CD14-positive monocyte (primary cell): ENCODE measurements around the gene VTI1A. TPM values are rescaled to one million over a fixed set of nuclear protein-coding genes. Genes with fewer than 3 reads are reported as not detected.

Experiments
- DNase-seq, 3 donors: peaks; one replicate each; pipeline ENCODE4 v3.0.0-alpha.2; 2011 to 2022
- H2AFZ ChIP-seq: 2 replicates; pipeline ENCODE4 v1.6.0; 2012; ENCODE audit warnings: mild to moderate bottlenecking, low read depth, low read length, inconsistent platforms; ENCODE audit not compliant: insufficient read depth, poor library complexity, severe bottlenecking
- H3K27ac ChIP-seq, 2 donors: 1 replicate in 1 of 2; 2 replicates in 1 of 2; pipeline ENCODE4 v1.5.1; 2012 to 2013; ENCODE audit warnings: low read length in 2 of 2, control low read depth in 1 of 2, inconsistent platforms in 1 of 2, low read depth in 1 of 2, mild to moderate bottlenecking in 1 of 2
- H3K27me3 ChIP-seq, 2 donors: one replicate each; pipeline versions ENCODE4 v1.6.0 to v1.6.1; 2011 to 2013; ENCODE audit warnings: low read length in 2 of 2; ENCODE audit not compliant: control insufficient read depth in 2 of 2, insufficient read depth in 2 of 2
- H3K36me3 ChIP-seq, 2 donors: replicated peaks in 1 of 2; 1 replicate in 1 of 2; 2 replicates in 1 of 2; pipeline versions ENCODE4 v1.5.1 to v1.6.1; 2012 to 2013; ENCODE audit warnings: low read length in 2 of 2, control low read depth in 1 of 2, inconsistent platforms in 1 of 2, mild to moderate bottlenecking in 1 of 2; ENCODE audit not compliant: insufficient read depth in 2 of 2, control insufficient read depth in 1 of 2
- H3K4me1 ChIP-seq, 2 donors: 1 replicate in 1 of 2; 2 replicates in 1 of 2; pipeline versions ENCODE4 v1.5.1 to v1.6.1; 2012 to 2013; ENCODE audit warnings: low read length in 2 of 2, control low read depth in 1 of 2, inconsistent platforms in 1 of 2, mild to moderate bottlenecking in 1 of 2, moderate library complexity in 1 of 2; ENCODE audit not compliant: insufficient read depth in 2 of 2, control insufficient read depth in 1 of 2
- H3K4me2 ChIP-seq: replicated peaks from 2 replicates; pipeline ENCODE3; 2012; ENCODE audit warnings: low read length, moderate library complexity, mild to moderate bottlenecking; ENCODE audit not compliant: poor library complexity, severe bottlenecking; ENCODE audit errors: extremely low read depth
- H3K4me3 ChIP-seq, 3 experiments: fragments of 200-600 bp in 1 of 3; sonication (generic) in 1 of 3; replicated peaks in 1 of 3; 1 replicate in 2 of 3; 2 replicates in 1 of 3; pipeline ENCODE4 v1.5.1; 2011 to 2013; ENCODE audit warnings: low read length in 3 of 3, mild to moderate bottlenecking in 3 of 3, control low read depth in 2 of 3, low read depth in 2 of 3, inconsistent platforms in 1 of 3, moderate library complexity in 1 of 3
- H3K79me2 ChIP-seq: 2 replicates; pipeline ENCODE4 v1.6.0; 2012; ENCODE audit warnings: mild to moderate bottlenecking, control low read depth, inconsistent platforms, low read length, moderate library complexity; ENCODE audit not compliant: insufficient read depth
- H3K9ac ChIP-seq: 2 replicates; pipeline ENCODE4 v1.6.0; 2017; ENCODE audit warnings: low read length, mild to moderate bottlenecking; ENCODE audit not compliant: insufficient read depth, poor library complexity, severe bottlenecking
- H3K9me3 ChIP-seq, 2 donors: replicated peaks in 1 of 2; 1 replicate in 1 of 2; 2 replicates in 1 of 2; pipeline versions ENCODE4 v1.5.1 to v1.6.1; 2012 to 2013; ENCODE audit warnings: low read length in 2 of 2, control low read depth in 1 of 2; ENCODE audit not compliant: control insufficient read depth in 1 of 2, insufficient read depth in 1 of 2
- H4K20me1 ChIP-seq: 2 replicates; pipeline ENCODE4 v1.6.0; 2012; ENCODE audit warnings: mild to moderate bottlenecking, low read length, control low read depth, moderate library complexity; ENCODE audit not compliant: insufficient read depth
- H3K27ac Mint-ChIP-seq, 7 donors: one replicate each; pipeline ENCODE4 v1.8.0; 2020; ENCODE audit warnings: mild to moderate bottlenecking in 7 of 7, mixed read lengths in 7 of 7, moderate library complexity in 6 of 7, inconsistent platforms in 2 of 7
- H3K27me3 Mint-ChIP-seq, 3 donors: one replicate each; pipeline ENCODE4 v1.8.0; 2021 to 2022; ENCODE audit warnings: low read depth in 3 of 3, mild to moderate bottlenecking in 3 of 3, mixed read lengths in 3 of 3, moderate library complexity in 3 of 3, inconsistent platforms in 1 of 3
- H3K36me3 Mint-ChIP-seq, 2 donors: one replicate each; pipeline ENCODE4 v1.8.0; 2020; ENCODE audit warnings: mixed read lengths in 2 of 2, inconsistent platforms in 1 of 2, mild to moderate bottlenecking in 1 of 2
- H3K4me1 Mint-ChIP-seq: one replicate; pipeline ENCODE4 v1.8.0; 2020; ENCODE audit warnings: mild to moderate bottlenecking, mixed read lengths
- H3K4me3 Mint-ChIP-seq, 2 donors: one replicate each; pipeline ENCODE4 v1.8.0; 2020; ENCODE audit warnings: mild to moderate bottlenecking in 2 of 2, mixed read lengths in 2 of 2, moderate library complexity in 1 of 2
- H3K9me3 Mint-ChIP-seq, 7 donors: one replicate each; pipeline ENCODE4 v1.8.0; 2020 to 2022; ENCODE audit warnings: mixed read lengths in 7 of 7, mild to moderate bottlenecking in 6 of 7, moderate library complexity in 6 of 7, inconsistent platforms in 2 of 7
- WGBS: methylation state at CpG from one replicate; pipeline ENCODE4 v1.1.5; 2013; ENCODE audit warnings: missing lambda C conversion rate; ENCODE audit not compliant: insufficient coverage; 5-methylcytosine and 5-hydroxymethylcytosine counted together
- intact Hi-C, 2 donors: fragments of 100-400 bp; cut with micrococcal nuclease; formaldehyde crosslinking; loops; one replicate each; pipeline versions ENCODE4 v1.15.0 to v1.15.1; 2023
- polyA plus RNA-seq, 3 donors: library from polyadenylated mRNA; depleted of rRNA in 1 of 3; unstranded in 2 of 3; stranded (reverse) in 1 of 3; fragments of 300-500 nt in 2 of 3; fragments of >200 nt in 1 of 3; fragmentation: Illumina TruSeq in 2 of 3; gene quantifications; 1 replicate in 2 of 3; 2 replicates in 1 of 3; pipeline ENCODE4 v1.2.3, GENCODE V29; 2012 to 2021
- TF ChIP-seq, protein P1 (sequence below): fragments of 200-600 bp; IDR thresholded peaks from one replicate; pipeline ENCODE4 v1.8.0; 2022; ENCODE audit warnings: antibody characterized with exemption, mild to moderate bottlenecking

VTI1A gene
- polyA plus RNA-seq, 3 donors = 23.6 to 25.4 (median 24.1) TPM

DNA sequence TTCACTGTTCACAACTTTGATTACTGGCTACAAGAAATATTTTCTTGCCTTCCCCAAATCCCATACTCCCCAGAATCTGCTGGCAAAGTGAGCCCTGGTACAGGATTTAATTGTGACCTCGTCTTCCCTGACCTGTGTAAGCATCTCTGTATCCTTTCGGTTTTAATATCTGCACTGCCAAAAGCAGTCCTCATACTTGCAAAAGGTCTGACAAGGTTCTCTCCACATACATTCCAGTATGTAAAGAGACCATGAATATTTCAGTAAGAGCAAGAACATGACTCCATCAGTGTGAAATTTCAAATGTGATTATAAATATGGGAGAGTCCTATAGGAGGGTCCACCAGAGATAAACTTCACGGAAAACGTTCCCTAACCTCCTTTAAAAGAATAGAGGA is 369.0 kb downstream of the VTI1A start:
- Histone ChIP-seq H3K36me3 (peaks cover 0 to 2% of the 10 kb centered on the region in 2 donors), H4K20me1 (peaks cover 8% of the 10 kb centered on the region), H3K4me1 (peaks cover 57 to 64% of the 10 kb centered on the region in 2 donors), H3K4me3 (peak overlapping the region in 1 of 3 experiments; percentile 35), H3K9me3 (no peaks in the 10 kb centered on the region), H3K27ac (peak overlapping the region in 1 of 2 donors; percentile 71), H3K79me2 (no peaks in the 10 kb centered on the region), H3K9ac (peak overlapping the region; percentile 9), H2AFZ (peak overlapping the region; percentile 37), H3K27me3 (no peaks in the 10 kb centered on the region), H3K4me2 (peak overlapping the region; percentile 48)
- Mint-ChIP-seq H3K4me1 (peaks cover 80% of the 10 kb centered on the region), H3K27ac (peak overlapping the region; percentile 28 to 96 (median 82)), H3K36me3 (peaks cover 32 to 41% of the 10 kb centered on the region in 2 donors), H3K4me3 (peak overlapping the region; percentile 48 to 92), H3K9me3 (peaks cover 0 to 7% (median 0%) of the 10 kb centered on the region in 7 donors), H3K27me3 (peaks cover 0 to 4% (median 2%) of the 10 kb centered on the region in 3 donors)
- WGBS = 15% methylated on average over 2 of the region's 4 CpGs
- TF ChIP-seq, protein P1, sequence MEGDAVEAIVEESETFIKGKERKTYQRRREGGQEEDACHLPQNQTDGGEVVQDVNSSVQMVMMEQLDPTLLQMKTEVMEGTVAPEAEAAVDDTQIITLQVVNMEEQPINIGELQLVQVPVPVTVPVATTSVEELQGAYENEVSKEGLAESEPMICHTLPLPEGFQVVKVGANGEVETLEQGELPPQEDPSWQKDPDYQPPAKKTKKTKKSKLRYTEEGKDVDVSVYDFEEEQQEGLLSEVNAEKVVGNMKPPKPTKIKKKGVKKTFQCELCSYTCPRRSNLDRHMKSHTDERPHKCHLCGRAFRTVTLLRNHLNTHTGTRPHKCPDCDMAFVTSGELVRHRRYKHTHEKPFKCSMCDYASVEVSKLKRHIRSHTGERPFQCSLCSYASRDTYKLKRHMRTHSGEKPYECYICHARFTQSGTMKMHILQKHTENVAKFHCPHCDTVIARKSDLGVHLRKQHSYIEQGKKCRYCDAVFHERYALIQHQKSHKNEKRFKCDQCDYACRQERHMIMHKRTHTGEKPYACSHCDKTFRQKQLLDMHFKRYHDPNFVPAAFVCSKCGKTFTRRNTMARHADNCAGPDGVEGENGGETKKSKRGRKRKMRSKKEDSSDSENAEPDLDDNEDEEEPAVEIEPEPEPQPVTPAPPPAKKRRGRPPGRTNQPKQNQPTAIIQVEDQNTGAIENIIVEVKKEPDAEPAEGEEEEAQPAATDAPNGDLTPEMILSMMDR = no peak
- no peak for DNase-seq
- intact Hi-C loops = loop anchor here in 1 of 2 donors (10.0 kb wide), 1 partner anchor 139 kb away; the partner anchor contains the start of gene TCF7L2

DNA sequence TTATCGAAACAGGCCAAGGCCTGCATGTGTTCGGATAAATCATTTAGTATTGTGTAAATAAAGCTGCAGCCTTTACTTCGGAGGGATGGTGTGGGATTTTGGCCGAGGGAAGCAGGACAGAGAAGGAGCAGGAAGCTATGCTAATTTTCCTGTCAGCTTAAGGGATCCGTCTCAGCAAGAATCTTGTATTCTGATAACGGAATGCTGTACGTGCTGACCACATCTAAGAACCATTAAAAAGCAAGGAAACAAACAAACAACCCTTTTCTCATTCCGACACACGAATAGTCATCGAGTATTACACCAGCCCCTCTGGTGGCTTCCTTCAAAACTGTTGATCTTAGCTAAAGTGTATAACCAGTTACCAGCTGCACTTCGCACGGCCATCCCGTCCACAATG is 369.9 kb downstream of the VTI1A start:
- Histone ChIP-seq H3K27ac (no peak overlapping the region), H3K4me2 (no peak overlapping the region), H3K36me3 (no peaks in the 10 kb centered on the region), H3K79me2 (no peaks in the 10 kb centered on the region), H3K4me3 (no peak overlapping the region), H2AFZ (no peak overlapping the region), H3K4me1 (peaks cover 60 to 62% of the 10 kb centered on the region in 2 donors), H3K9ac (no peak overlapping the region), H3K27me3 (no peaks in the 10 kb centered on the region), H4K20me1 (peaks cover 10% of the 10 kb centered on the region), H3K9me3 (no peaks in the 10 kb centered on the region)
- peaks cover 34 to 42% of the 10 kb centered on the region in 2 donors for H3K36me3 Mint-ChIP-seq
- TF ChIP-seq, protein P1 = no peak
- peaks cover 0 to 4% (median 0%) of the 10 kb centered on the region in 7 donors for H3K9me3 Mint-ChIP-seq
- peaks cover 0 to 4% (median 2%) of the 10 kb centered on the region in 3 donors for H3K27me3 Mint-ChIP-seq
- no peak for DNase-seq
- peak overlapping the region in 1 of 7 donors; percentile 96 for H3K27ac Mint-ChIP-seq
- no peak overlapping the region for H3K4me3 Mint-ChIP-seq
- peaks cover 83% of the 10 kb centered on the region for H3K4me1 Mint-ChIP-seq
- WGBS = 87% methylated on average over 11 of the region's 13 CpGs
- intact Hi-C loops = loop anchor here in 1 of 2 donors (10.0 kb wide), 1 partner anchor 138 kb away; the partner anchor contains the start of gene TCF7L2
